NCI-H510A treated with DMSO at 0.1 percent for 48 hours (cell line): ENCODE data around the gene ARRDC2.

Experiments used
- DNase-seq: peaks from one replicate; lab custom pipeline; 2025; lab: John Stamatoyannopoulos, UW

The ARRDC2 gene

DNA sequence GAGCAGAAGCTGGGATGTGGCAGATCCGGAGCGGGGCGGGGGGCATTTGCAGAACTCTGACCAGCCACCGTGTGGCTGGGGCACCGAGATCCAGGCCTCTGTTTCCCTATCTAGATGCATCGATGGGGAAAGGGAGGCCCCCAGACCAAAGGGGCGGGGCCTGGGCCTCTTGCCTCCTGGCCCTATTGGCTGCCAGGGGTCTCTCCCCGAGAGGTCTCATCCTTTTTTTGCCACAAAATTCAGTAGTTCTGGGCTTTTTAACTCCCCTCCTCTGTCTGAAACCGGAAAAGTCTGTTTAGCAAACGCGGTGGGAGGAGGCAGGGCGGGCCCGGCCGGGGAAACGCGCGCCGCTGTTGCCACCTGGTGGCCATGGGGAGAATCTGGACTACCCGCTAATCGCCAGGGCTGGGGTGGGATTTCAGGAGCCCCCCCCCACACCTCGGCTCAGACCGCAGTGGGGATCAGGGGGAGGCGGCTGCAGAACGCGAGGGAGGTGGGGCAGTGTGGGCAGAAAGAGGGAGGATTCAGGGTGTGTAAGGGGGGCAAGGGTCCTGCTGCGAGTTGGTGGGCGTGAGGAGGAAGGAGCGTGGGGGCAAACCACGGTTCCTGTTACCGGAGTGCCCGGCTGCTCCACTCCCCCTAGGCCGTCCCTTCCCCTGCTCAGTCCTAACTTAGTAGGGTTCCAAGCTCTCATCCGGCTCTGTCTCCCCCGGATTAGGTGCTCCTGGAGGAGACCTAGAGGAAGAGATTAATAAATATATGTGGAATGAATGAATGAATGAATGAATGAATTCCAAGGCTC is 50.4 kb downstream of the ARRDC2 start:
- peak; percentile 66 for DNase-seq

- no peak for DNase-seq
Observed at GRCh38 chr19:18059297-18059696, 51.3 kb downstream of the ARRDC2 start.

- no peak for DNase-seq
Observed at GRCh38 chr19:18059902-18060301, 51.9 kb downstream of the ARRDC2 start.

DNA sequence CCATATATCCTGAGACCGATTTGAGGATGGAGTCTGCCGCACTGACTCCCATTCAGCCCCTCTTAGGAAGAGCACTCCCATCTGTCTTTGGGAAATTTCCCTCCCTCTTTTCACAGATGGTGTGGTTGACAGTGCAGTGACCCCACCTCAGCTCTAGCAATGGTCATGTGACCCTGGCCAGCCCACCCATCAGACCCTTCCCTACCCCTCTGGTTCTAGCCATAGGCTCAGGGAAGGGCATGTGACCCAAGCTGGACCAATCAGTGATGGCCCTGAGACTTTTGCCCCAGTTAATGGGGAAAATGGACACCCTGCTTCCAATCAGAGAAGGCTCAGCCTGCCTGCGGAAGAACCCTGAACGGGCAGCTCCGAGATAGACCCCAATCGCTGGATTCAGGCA is 52.5 kb downstream of the ARRDC2 start:
- DNase-seq, result no peak

GRCh38 chr19:18062028-18062427 is 54.1 kb downstream of the ARRDC2 start:
- DNase-seq, result peak; percentile 17

GRCh38 chr19:18063463-18063862 is 55.5 kb downstream of the ARRDC2 start:
- DNase-seq, result no peak
